PC-9 (cell line): Measurements from ENCODE around the gene ABI2.
"Not testable (repeated sequence)": the region's sequence is repeated elsewhere in the genome, so short reads cannot be mapped to it uniquely, and the experiment has no call there.

ENCODE experiments used
- CTCF ChIP-seq: fragments of 200-600 bp; sonication (generic); conservative IDR thresholded peaks from 2 replicates; pipeline ENCODE4 v1.6.1; 2017; ENCODE audit warnings: mixed run types, antibody characterized with exemption, mild to moderate bottlenecking, moderate library complexity
- EZH2 ChIP-seq: fragments of 200-600 bp; sonication (generic); IDR thresholded peaks from 2 replicates; pipeline ENCODE4 v1.8.0; 2017; ENCODE audit warnings: antibody characterized with exemption, low read depth

- not testable (repeated sequence) for TF ChIP-seq CTCF, EZH2
These were observed 44.5 kb downstream of the ABI2 start for GRCh38 chr2:203372706-203373105.
